HG02973 (cell line): ENCODE data around the gene GSTA2.
"Not testable (repeated sequence)": the region's sequence is repeated elsewhere in the genome, so short reads cannot be mapped to it uniquely, and the experiment has no call there.

Source experiments
- ATAC-seq: cut with Tn5 transposase; IDR thresholded peaks from one replicate; pipeline ENCODE4 v1.9.1; 2021; ENCODE audit warnings: moderate library complexity; ENCODE audit not compliant: unreplicated experiment

GSTA2 gene

GRCh38 chr6:52760105-52760765 lies 3.0 kb downstream of the GSTA2 start:
- no peak for ATAC-seq

- no peak for ATAC-seq
Observed at GRCh38 chr6:52759085-52759484, 4.2 kb downstream of the GSTA2 start.

- ATAC-seq = not testable (repeated sequence)
Observed at GRCh38 chr6:52757651-52758338, 5.5 kb downstream of the GSTA2 start.

- no peak for ATAC-seq
Observed at GRCh38 chr6:52754443-52754842, 8.8 kb downstream of the GSTA2 start.

- not testable (repeated sequence) for ATAC-seq
Observed at GRCh38 chr6:52753137-52753536, 10.1 kb downstream of the GSTA2 start.

- ATAC-seq = no peak
Observed at GRCh38 chr6:52752310-52752709, 11.0 kb downstream of the GSTA2 start.

GRCh38 chr6:52749556-52750152 lies 13.6 kb downstream of the GSTA2 start:
- no peak for ATAC-seq

GRCh38 chr6:52747301-52747700 lies 16.0 kb downstream of the GSTA2 start:
- not testable (repeated sequence) for ATAC-seq

GRCh38 chr6:52746213-52746612 lies 17.1 kb downstream of the GSTA2 start:
- no peak for ATAC-seq

- no peak for ATAC-seq
Observed at GRCh38 chr6:52745764-52746201, 17.5 kb downstream of the GSTA2 start.

- ATAC-seq = no peak
Observed at GRCh38 chr6:52741872-52742271, 21.4 kb downstream of the GSTA2 start.

- no peak for ATAC-seq
Observed at GRCh38 chr6:52739627-52740026, 23.6 kb downstream of the GSTA2 start.

- no peak for ATAC-seq
Observed at GRCh38 chr6:52739134-52739533, 24.1 kb downstream of the GSTA2 start.

- ATAC-seq = no peak
Observed at GRCh38 chr6:52736145-52736544, 27.1 kb downstream of the GSTA2 start.

GRCh38 chr6:52735071-52735470 lies 28.2 kb downstream of the GSTA2 start:
- no peak for ATAC-seq

GRCh38 chr6:52734072-52734471 lies 29.2 kb downstream of the GSTA2 start:
- ATAC-seq = no peak

GRCh38 chr6:52733172-52733571 lies 30.1 kb downstream of the GSTA2 start:
- no peak for ATAC-seq

GRCh38 chr6:52731719-52732118 lies 31.6 kb downstream of the GSTA2 start:
- ATAC-seq = no peak

GRCh38 chr6:52729576-52729975 lies 33.7 kb downstream of the GSTA2 start:
- no peak for ATAC-seq

GRCh38 chr6:52728394-52728793 lies 34.9 kb downstream of the GSTA2 start:
- ATAC-seq = no peak

- ATAC-seq = no peak
Observed at GRCh38 chr6:52727908-52728307, 35.4 kb downstream of the GSTA2 start.
